AG04449 (cell line): Measurements from ENCODE around the gene RACK1.

Experiments
- CTCF ChIA-PET: fragments of 350-600 bp; formaldehyde crosslinking; extraction: SDS; loops from one replicate; lab custom pipeline; 2021; ENCODE audit warnings: antibody characterized with exemption; lab: Yijun Ruan, JAX
- POLR2A ChIA-PET: fragments of 400-600, 350-600 bp; formaldehyde crosslinking; extraction: SDS; loops from one replicate; lab custom pipeline; 2020; ENCODE audit warnings: antibody characterized with exemption, inconsistent platforms; lab: Yijun Ruan, JAX
- DNase-seq: peaks from one replicate; pipeline ENCODE4 v3.0.0-alpha.2; 2010; ENCODE audit warnings: low read depth, low spot score
- H3K4me3 ChIP-seq: 2 replicates; pipeline ENCODE4 v1.5.1; 2011; ENCODE audit warnings: low read depth, mild to moderate bottlenecking, control low read depth, low read length
- TF ChIP-seq, protein P1 (sequence below): IDR thresholded peaks from one replicate; pipeline ENCODE4 v1.5.1; 2011; ENCODE audit warnings: mild to moderate bottlenecking, moderate library complexity, low read length, control low read depth, inconsistent platforms; ENCODE audit not compliant: insufficient read depth; ENCODE audit errors: missing control alignments

The RACK1 gene

DNA sequence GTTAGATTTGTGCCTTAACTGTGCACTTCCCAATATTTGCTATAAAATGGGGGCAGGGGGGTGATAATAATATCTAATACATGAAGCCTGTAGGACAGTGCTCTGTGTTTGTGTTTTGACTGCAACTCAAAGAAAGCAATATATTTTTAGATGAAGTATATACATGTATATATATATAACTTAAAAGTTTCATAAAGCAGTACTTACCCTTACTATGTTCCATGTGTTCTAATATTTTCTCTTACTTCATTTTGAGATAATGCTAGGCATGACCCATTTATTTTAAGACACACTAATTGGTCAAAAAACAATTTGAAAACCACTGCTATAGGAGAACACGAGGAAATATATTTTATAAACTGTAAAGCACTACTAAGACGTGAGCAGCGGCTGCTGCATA lies 14.9 kb upstream of the RACK1 start:
- H3K4me3 ChIP-seq = peak overlapping the region; percentile 97
- TF ChIP-seq, protein P1, sequence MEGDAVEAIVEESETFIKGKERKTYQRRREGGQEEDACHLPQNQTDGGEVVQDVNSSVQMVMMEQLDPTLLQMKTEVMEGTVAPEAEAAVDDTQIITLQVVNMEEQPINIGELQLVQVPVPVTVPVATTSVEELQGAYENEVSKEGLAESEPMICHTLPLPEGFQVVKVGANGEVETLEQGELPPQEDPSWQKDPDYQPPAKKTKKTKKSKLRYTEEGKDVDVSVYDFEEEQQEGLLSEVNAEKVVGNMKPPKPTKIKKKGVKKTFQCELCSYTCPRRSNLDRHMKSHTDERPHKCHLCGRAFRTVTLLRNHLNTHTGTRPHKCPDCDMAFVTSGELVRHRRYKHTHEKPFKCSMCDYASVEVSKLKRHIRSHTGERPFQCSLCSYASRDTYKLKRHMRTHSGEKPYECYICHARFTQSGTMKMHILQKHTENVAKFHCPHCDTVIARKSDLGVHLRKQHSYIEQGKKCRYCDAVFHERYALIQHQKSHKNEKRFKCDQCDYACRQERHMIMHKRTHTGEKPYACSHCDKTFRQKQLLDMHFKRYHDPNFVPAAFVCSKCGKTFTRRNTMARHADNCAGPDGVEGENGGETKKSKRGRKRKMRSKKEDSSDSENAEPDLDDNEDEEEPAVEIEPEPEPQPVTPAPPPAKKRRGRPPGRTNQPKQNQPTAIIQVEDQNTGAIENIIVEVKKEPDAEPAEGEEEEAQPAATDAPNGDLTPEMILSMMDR = no peak
- no peak for DNase-seq
- ChIA-PET CTCF (no interaction called here), POLR2A (no interaction called here)

DNA sequence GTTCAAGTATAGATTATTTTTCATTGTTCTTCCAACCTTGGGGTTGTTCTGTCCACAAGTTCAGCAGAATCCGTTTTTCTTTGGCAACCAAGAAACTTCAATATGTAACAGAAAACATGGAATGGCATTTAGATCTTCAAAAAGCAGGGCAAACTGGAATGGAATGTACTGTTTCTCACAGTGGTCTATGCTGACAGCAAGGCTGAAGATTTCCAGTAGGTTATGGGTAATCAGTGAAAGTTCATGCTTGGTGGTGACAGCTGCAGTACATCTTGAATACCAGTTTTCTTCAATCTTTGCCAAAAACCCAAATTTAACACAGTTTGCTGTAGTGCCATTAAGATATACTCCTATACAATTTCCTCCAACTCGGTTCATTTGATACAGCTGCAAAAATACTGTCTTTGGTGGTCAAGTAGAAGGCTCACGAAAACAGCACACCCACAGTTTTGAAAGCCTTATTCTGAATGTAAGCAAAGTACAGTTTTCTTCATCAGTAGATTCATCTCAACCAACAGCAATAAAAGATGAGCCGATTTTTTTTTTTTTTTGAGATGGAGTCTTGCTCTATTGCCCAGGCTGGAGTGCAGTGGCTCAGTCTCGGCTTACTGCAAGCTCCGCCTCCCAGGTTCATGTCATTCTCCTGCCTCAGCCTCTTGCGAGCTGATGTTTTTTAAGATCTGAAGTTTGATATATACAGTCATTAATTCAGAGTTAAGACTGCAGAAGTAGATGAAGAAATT lies 12.3 kb upstream of the RACK1 start:
- POLR2A ChIA-PET = interaction anchor here (0.8 kb wide), 1 partner anchor 9 kb away, joined by 4 read pairs; no protein-coding TSS in a partner anchor
- no peak for DNase-seq
- no peak overlapping the region for H3K4me3 ChIP-seq
- TF ChIP-seq, protein P1 = no peak
- CTCF ChIA-PET = interaction anchor here (0.9 kb wide), 1 partner anchor 11 kb away, joined by 3 read pairs; no protein-coding TSS in a partner anchor

DNA sequence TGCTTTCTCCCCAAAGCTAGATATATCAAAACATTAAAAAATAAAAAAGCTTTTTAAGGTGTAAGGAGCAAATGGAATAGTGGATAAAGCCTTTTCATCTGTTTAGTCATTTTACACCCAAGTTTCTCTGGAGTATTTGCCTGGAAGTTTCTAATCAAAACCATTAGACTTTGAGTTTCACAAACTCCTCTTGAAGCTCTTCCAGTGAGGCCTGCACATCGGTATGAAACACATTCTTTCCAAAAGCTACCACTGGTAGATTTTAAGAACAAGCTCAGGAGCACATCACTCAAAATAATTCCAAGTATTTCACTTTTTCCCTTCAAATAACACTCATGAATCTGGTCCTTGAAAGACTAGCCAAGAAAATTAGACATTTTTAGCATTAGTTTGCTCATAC lies 11.6 kb upstream of the RACK1 start:
- POLR2A ChIA-PET = interaction anchor here (0.8 kb wide), 1 partner anchor 9 kb away, joined by 4 read pairs; no protein-coding TSS in a partner anchor
- TF ChIP-seq, protein P1 = no peak
- DNase-seq = no peak
- H3K4me3 ChIP-seq = no peak overlapping the region
- CTCF ChIA-PET = no interaction called here

DNA sequence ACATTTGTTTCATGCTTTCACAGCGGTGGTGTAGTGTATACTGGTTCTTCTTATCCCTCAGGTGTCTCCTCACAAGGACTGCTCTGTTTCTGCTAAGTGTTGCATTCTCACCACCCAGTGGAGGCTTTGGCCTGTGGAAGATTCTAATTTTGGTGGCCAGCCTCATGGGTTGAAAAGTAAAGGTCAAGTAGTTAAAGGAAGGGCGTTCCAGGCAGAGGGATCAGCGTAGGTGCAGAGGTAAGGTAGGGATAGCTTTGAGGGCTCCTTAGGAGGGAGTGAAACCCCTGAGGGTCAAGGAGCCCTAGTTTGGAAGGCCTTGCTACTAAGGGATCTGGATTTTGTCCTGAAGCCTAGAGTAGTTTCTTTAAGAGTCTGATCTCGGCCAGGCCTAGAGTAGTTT lies 4.6 kb upstream of the RACK1 start:
- POLR2A ChIA-PET = interaction anchor here (1.5 to 3.0 kb wide), 2 partner anchors 9 to 13 kb away, joined by 3 to 13 read pairs; partner anchors contain the start of gene TRIM52
- peak overlapping the region; percentile 92 for H3K4me3 ChIP-seq
- TF ChIP-seq, protein P1 = no peak
- no peak for DNase-seq
- CTCF ChIA-PET = interaction anchor here (1.2 to 1.6 kb wide), 2 partner anchors 12 to 62 kb away, joined by 3 to 4 read pairs; no protein-coding TSS in a partner anchor

DNA sequence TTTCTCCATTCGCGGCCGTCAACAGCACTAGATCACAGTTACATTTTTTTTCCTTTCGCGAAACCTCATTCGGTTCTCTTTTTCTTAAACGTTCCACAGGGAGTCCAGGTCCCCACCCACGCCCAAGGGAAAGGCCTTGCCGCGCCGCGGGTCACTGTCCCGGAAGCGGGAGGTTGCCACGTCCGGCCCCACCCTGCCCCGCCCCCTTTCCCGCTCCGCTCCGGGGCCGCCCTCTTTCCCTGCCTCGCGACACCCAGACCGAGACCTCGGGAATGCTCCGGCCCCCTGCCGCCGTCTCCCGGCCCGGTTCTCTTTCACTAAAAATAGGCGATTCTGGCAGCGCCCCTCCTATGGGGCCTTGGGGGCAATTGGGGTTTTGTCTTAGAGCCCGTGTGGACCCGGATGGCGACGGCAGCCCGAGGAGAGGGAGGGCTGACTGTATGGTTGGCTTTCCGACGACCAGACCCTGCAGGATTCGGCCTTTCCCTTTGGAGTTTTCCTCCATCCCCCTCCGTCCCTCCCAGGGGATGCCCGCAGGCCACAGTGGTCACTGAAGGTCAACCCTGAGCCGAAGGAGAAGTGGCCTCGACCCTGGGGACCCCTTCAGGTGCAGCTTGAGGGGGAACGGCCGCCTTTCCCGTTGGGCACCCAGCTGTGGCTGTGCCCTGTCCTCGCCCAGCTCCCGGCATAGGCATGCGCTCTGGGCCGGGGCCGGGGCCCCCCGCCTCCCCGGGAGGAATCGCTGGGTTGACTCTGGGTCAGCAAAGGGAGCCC lies 2.8 kb upstream of the RACK1 start:
- ChIA-PET POLR2A (interaction anchor here (0.6 to 3.0 kb wide), 3 partner anchors 9 to 24 kb away, joined by 3 to 13 read pairs (median 4); partner anchors contain the start of gene TRIM52), CTCF (no interaction called here)
- TF ChIP-seq, protein P1 = no peak
- peak overlapping the region; percentile 92 for H3K4me3 ChIP-seq
- DNase-seq = no peak
